GM12878 (cell line): ENCODE results near the gene CHD5. TPM values are rescaled to one million over a fixed set of nuclear protein-coding genes. Genes with fewer than 3 reads are reported as not detected.
A peak's percentile ranks its signal among the peaks of the same experiment; 100 is the strongest.

Experiments used
- FOXM1 ChIP-seq: IDR thresholded peaks from 2 replicates; pipeline ENCODE4 v1.6.1; 2012; ENCODE audit warnings: low read depth, mild to moderate bottlenecking, inconsistent platforms, low read length, moderate library complexity
- HCFC1 ChIP-seq: fragments of 150-350 bp; IDR thresholded peaks from 2 replicates; pipeline ENCODE4 v1.6.1; 2014; ENCODE audit warnings: low read length
- IRF3 ChIP-seq: fragments of 450-650 bp; IDR thresholded peaks from 2 replicates; pipeline ENCODE4 v1.6.1; 2014; ENCODE audit warnings: mild to moderate bottlenecking
- LARP7 ChIP-seq: fragments of 450-650 bp; IDR thresholded peaks from 2 replicates; pipeline ENCODE4 v1.6.1; 2017; ENCODE audit warnings: mild to moderate bottlenecking
- NBN ChIP-seq: fragments of 450-650 bp; IDR thresholded peaks from 2 replicates; pipeline ENCODE4 v1.6.1; 2016
- NKRF ChIP-seq: fragments of 450-650 bp; conservative IDR thresholded peaks from 2 replicates; pipeline ENCODE4 v1.6.1; 2017; ENCODE audit warnings: mild to moderate bottlenecking, moderate library complexity
- NR2C1 ChIP-seq: fragments of 450-650 bp; IDR thresholded peaks from 2 replicates; pipeline ENCODE4 v1.6.1; 2017; ENCODE audit warnings: antibody characterized with exemption, mild to moderate bottlenecking, moderate library complexity
- PML ChIP-seq: IDR thresholded peaks from 2 replicates; pipeline ENCODE4 v1.6.1; 2012; ENCODE audit warnings: low read length, inconsistent platforms
- POU2F2 ChIP-seq: IDR thresholded peaks from 3 replicates; pipeline ENCODE4 v1.6.1; 2011; ENCODE audit warnings: low read depth, mild to moderate bottlenecking, low read length, borderline replicate concordance
- RBBP5 ChIP-seq: fragments of 200-600 bp; sonication (generic); conservative IDR thresholded peaks from 2 replicates; pipeline ENCODE4 v1.6.1; 2016
- SIN3A ChIP-seq: IDR thresholded peaks from 2 replicates; pipeline ENCODE4 v1.6.1; 2012; ENCODE audit warnings: low read depth, low read length, improper control_type of control experiment
- SIX5 ChIP-seq: IDR thresholded peaks from 2 replicates; pipeline ENCODE4 v1.6.1; 2011; ENCODE audit warnings: mild to moderate bottlenecking, low read depth, low read length, moderate library complexity; ENCODE audit not compliant: severe bottlenecking
- SP1 ChIP-seq: IDR thresholded peaks from one replicate; pipeline ENCODE4 v1.6.1; 2011; ENCODE audit warnings: low read depth, low read length
- SUPT20H ChIP-seq: IDR thresholded peaks from 2 replicates; pipeline ENCODE4 v1.6.1; 2011; ENCODE audit warnings: low read depth, mild to moderate bottlenecking, low read length, moderate library complexity, borderline replicate concordance; ENCODE audit not compliant: control insufficient read depth
- SUZ12 ChIP-seq: fragments of 200-600 bp; sonication (generic); IDR thresholded peaks from one replicate; pipeline ENCODE4 v1.6.1; 2018; ENCODE audit warnings: antibody characterized with exemption, mild to moderate bottlenecking; ENCODE audit not compliant: unreplicated experiment
- TAF1 ChIP-seq: IDR thresholded peaks from 2 replicates; pipeline ENCODE4 v1.6.1; 2011; ENCODE audit warnings: mild to moderate bottlenecking, low read depth, low read length, borderline replicate concordance
- YY1 ChIP-seq: IDR thresholded peaks from 2 replicates; pipeline ENCODE4 v1.6.1; 2011; ENCODE audit warnings: low read depth, mild to moderate bottlenecking, low read length
- ZBTB11 ChIP-seq: fragments of 450-650 bp; formaldehyde crosslinking; IDR thresholded peaks from 2 replicates; pipeline ENCODE4 v1.5.0; 2022; ENCODE audit warnings: mild to moderate bottlenecking, missing genetic modification characterization
- ZNF592 ChIP-seq: fragments of 450-650 bp; IDR thresholded peaks from 2 replicates; pipeline ENCODE4 v1.6.1; 2017; ENCODE audit warnings: mild to moderate bottlenecking, moderate library complexity
- polyA plus RNA-seq, 11 experiments: library from polyadenylated mRNA; depleted of rRNA in 4 of 11; unstranded in 6 of 11; stranded (reverse) in 5 of 11; fragments of >200 nt; fragmentation: Nextera tagmentation in 4 of 11; fragmentation: Illumina TruSeq in 1 of 11; extraction: Ambion mirVana in 4 of 11; extraction: Trizol in 1 of 11; gene quantifications; 1 replicate in 1 of 11; 2 replicates in 10 of 11; pipeline versions ENCODE4 v1.2.1 to v1.2.3, GENCODE V29; 2011 to 2016; ENCODE audit warnings: inconsistent platforms in 2 of 11, missing spikeins in 2 of 11, low read depth in 1 of 11
- total RNA-seq, 4 experiments: library from RNA; depleted of rRNA in 3 of 4; stranded (reverse); fragments of >200 nt in 3 of 4; fragmentation: Illumina TruSeq in 1 of 4; extraction: Trizol in 1 of 4; gene quantifications; 2 replicates each; pipeline versions ENCODE4 v1.2.1 to v1.2.3, GENCODE V29; 2013 to 2021

Gene CHD5
- total and polyA plus RNA-seq, 10 of the 15 experiments (the other 5 are each of a cell fraction or from before 2014, with no cell fraction given), result 0.03 to 0.49 (median 0.13) TPM; not detected in 3

- TF ChIP-seq IRF3 (0 out of 2 replicates have a peak, but pooled peaks have one; percentile 4), SUPT20H (no peak), NBN (peak; percentile 60; the same call in 1 of the 2 replicates), HCFC1 (no peak; the same call in 1 of the 2 replicates), NKRF (peak; percentile 83), FOXM1 (no peak), ZBTB11 (CRISPR knock-in tag) (no peak), LARP7 (peak; percentile 76; the same call in 1 of the 2 replicates), TAF1 (0 out of 2 replicates have a peak, but pooled peaks have one; percentile 49), RBBP5 (no peak), POU2F2 (peak; percentile 49; the same call in 1 of the 3 replicates), SIN3A (peak; percentile 78; the same call in 1 of the 2 replicates), SUZ12 (no peak), YY1 (0 out of 2 replicates have a peak, but pooled peaks have one; percentile 49), PML (no peak; the same call in 1 of the 2 replicates), NR2C1 (0 out of 2 replicates have a peak, but pooled peaks have one; percentile 31), SIX5 (no peak), ZNF592 (no peak), SP1 (peak; percentile 20)
Observed at GRCh38 chr1:6205849-6206519, 25.9 kb upstream of the CHD5 start, which contains the start of gene RNF207 (continued).
